Inflammatory macrophage treated with lipopolysaccharide for 4 hours (primary cell): Measurements from ENCODE around the gene SMG9.

Source experiments
- DNase-seq: peaks from one replicate; pipeline ENCODE4 v3.0.0-alpha.2; 2020

SMG9 gene

DNA sequence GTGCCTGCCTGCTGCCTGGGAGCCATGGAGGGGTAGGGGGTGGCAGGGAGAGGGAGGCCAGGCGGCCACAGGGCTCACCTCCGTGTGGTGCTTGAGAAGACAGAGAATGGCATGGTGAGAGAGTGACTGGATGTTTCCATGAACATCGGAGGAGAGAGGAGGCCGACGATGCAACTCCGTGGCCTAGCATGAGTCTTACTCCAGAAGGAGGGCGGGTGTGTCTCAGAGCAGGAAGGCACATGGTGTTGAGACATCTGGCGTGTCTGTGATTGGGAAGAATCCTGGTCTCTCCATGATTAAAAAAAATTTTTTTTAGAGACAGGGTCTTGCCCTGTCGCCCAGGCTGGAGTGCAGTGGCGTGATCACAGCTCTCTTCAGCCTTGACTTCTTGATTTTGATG, 33.8 kb downstream of the SMG9 start:
- peak; percentile 70 for DNase-seq

DNA sequence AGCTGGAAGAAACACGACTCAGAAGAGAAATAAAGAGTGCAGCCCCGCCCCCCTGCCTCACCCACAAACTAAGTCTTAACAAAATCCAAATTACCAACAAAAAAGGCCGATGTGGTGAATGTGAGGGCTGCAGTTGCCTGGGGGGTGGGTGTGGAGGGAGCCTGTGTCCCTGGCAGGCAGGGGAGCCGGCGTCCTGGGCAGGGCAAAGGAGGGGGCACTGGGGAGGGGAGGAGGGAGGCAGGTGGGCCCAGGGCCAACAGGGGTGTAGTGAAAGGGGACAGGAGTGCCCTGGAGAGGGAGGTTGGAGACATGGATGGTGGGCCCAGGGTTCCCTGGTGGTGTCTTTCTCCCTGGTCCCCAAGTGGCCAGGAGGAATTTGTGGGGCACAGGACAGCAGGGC, 34.8 kb downstream of the SMG9 start:
- no peak for DNase-seq

DNA sequence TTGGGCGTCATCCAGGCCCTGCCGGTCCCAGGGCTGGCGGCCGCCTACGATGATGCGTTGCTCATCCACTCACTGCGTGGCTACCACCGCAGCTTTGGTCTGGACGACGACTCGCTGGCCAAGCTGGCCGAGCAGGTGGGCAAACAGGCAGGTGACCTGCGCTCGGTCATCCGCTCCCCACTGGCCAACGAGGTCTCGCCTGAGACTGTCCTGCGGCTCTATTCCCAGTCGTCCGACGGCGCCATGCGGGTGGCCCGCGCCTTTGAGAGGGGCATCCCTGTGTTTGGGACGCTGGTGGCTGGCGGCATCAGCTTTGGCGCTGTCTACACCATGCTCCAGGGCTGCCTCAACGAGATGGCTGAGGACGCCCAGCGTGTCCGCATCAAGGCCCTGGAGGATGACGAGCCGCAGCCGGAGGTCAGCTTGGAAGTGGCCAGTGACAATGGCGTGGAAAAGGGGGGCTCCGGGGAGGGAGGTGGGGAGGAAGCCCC, 35.3 kb downstream of the SMG9 start:
- DNase-seq: no peak

DNA sequence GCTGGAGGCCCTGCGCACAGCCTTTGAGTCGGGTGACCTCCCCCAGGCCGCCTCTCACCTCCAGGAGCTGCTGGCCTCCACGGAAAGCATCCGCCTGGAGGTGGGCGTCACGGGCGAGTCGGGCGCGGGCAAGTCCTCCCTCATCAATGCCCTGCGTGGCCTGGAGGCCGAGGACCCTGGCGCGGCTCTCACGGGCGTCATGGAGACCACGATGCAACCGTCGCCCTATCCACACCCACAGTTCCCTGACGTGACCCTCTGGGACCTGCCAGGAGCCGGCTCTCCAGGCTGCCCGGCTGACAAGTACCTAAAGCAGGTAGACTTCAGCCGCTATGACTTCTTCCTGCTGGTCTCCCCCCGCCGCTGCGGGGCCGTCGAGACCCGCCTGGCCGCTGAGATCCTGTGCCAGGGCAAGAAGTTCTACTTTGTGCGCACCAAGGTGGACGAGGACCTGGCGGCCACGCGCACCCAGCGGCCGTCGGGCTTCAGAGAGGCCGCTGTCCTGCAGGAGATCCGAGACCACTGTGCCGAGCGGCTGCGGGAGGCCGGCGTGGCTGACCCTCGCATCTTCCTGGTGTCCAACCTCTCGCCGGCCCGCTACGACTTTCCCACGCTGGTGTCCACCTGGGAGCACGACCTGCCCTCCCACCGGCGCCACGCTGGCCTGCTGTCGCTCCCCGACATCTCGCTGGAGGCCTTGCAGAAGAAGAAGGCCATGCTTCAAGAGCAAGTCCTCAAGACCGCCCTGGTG, 36.0 kb downstream of the SMG9 start:
- no peak for DNase-seq

DNA sequence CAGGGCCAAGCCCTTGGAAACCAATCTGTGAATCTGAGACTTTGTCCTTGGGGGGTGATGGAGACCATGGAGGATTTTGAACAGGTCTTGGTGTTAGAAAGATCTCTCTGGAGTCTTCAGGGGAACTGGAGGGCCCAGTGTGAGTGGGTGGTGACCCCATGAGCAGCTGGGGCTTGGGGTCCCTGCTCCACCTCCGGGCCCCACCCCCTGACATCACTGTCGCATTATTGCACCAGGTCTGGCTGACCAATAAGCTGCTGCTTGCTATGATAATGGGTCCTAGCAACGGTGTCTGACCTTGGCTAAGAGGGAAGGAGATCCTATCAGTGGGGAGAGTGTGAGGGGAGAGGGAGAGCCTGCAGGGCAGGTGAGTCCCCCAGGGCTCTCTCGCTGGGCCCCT, 39.0 kb downstream of the SMG9 start, which contains the start of gene IRGC:
Gene IRGC (plus strand): TSS at position 301 of the 400 bp plus-strand sequence. CDS start 2,483 bp downstream, outside the sequence.
- no peak for DNase-seq

- DNase-seq: no peak
These were observed 41.6 kb downstream of the SMG9 start for GRCh38 chr19:43713208-43713607.

GRCh38 chr19:43711751-43712355, 42.9 kb downstream of the SMG9 start:
- DNase-seq: no peak

- no peak for DNase-seq
These were observed 46.0 kb downstream of the SMG9 start for GRCh38 chr19:43708716-43709115.

DNA sequence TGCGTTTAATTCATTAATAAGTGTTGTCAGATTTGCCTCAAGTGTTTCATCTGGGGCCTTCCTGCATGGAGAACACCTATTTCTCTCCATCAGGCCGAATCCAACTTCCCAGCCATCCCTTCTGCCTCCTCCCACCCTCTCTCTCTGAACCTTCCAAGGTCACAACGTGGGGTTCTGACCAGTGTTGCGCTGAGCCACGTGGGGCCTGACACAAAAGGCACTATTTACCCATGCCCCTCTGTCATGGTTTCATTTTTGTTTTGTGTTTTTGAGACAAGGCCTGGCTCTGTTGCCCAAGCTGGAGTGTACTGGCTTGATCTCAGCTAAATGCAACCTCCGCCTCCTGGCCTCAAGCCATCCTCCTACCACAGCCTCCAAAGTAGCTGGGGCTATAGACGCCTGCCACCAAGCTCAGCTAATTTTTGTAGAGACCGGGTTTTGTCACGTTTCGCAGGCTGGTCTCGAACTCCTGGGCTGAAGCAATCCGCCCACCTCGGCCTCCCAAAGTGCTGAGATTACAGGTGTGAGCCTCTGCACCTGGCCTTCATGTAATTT, 47.5 kb downstream of the SMG9 start:
- no peak for DNase-seq

GRCh38 chr19:43705729-43706128, 49.0 kb downstream of the SMG9 start:
- DNase-seq: no peak

- no peak for DNase-seq
These were observed 50.6 kb downstream of the SMG9 start for GRCh38 chr19:43704002-43704705.

- DNase-seq: peak; percentile 90
These were observed 54.3 kb downstream of the SMG9 start for GRCh38 chr19:43700395-43701000.

- DNase-seq: peak; percentile 77
These were observed 55.0 kb downstream of the SMG9 start for GRCh38 chr19:43699506-43700394.

- DNase-seq: no peak
These were observed 57.5 kb downstream of the SMG9 start for GRCh38 chr19:43697295-43697694.

DNA sequence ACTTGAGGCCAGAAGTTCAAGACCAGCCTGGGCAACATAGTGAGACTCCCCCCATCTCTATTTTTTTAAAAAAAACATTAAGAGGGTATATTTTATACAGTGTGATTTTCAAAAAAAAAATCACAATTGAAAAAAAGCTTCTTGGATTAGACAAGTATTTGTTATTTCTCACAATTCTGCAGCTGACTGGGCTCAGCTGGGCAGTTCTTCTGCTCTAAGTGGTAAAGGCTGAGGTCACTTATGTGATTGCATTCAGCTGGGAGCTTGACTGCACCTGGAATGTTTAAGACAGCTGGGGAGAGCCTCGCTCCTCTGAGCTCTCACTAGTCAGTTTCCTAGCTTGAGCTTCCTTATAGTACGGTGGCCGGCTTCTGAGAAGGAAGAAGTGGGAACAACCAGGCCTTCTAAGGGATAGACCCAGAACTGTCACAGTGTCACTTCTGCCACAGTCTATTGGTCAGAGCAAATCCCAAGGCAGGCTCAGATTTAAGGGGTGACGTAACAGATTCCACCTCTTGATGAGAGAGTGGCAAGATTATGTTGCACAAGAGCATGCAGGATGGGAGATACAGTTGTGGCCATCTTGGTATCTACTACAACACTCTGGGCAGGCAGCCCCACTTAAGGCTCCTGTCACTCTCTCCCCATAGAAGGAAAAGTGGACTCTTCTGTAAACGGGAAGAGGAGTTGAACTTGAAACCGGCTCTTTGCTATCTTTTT, 58.6 kb downstream of the SMG9 start:
- peak; percentile 80 for DNase-seq

- no peak for DNase-seq
These were observed 60.2 kb downstream of the SMG9 start for GRCh38 chr19:43694553-43694952.

- peak; percentile 95 for DNase-seq
These were observed 61.9 kb downstream of the SMG9 start for GRCh38 chr19:43692877-43693276.

- DNase-seq: peak; percentile 64
These were observed 62.4 kb downstream of the SMG9 start for GRCh38 chr19:43692385-43692784.

DNA sequence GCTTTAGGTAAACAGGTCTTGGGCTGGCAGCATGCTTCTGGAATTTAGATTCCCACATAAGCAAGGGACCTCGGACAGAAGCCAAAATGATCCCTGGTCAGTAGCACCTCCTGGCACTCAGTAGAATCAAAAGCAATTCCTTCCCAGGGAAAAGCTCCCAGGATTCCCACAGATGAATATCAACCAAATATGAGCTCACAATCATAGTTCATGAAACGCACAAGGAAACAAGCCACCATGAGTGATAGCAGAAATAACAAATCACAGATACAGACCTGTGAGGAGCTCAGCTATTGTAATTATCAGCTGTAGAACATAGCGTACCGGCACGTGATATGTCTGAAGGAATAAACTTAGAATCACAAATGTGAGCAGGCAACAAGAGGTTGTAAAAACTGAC, 63.0 kb downstream of the SMG9 start:
- no peak for DNase-seq

- no peak for DNase-seq
These were observed 63.9 kb downstream of the SMG9 start for GRCh38 chr19:43690890-43691289.

GRCh38 chr19:43690444-43690843, 64.3 kb downstream of the SMG9 start:
- no peak for DNase-seq
